ENCODE data around the gene SLC38A11.
"Not testable (repeated sequence)": the region's sequence is repeated elsewhere in the genome, so short reads cannot be mapped to it uniquely, and the experiment has no call there.

SLC38A11 gene

GRCh38 chr2:164984428-164984827 lies 29.1 kb upstream of the SLC38A11 start:
- Histone ChIP-seq H3K9ac (no peak overlapping the region), H2AFZ (no peak overlapping the region), H3K4me2 (ENCODE audit: low read length) (no peak overlapping the region), H3K4me1 (no peaks in the 10 kb centered on the region), H3K9me3 (ENCODE audit: control insufficient read depth, low read length) (no peaks in the 10 kb centered on the region), H3K79me2 (no peaks in the 10 kb centered on the region), H3K4me3 (ENCODE audit: low read depth, low read length) (no peak overlapping the region), H3K27ac (no peak overlapping the region), H3K36me3 (ENCODE audit: control insufficient read depth, insufficient read depth, low read length) (no peaks in the 10 kb centered on the region), H3K27me3 (ENCODE audit: control insufficient read depth, insufficient read depth, low read length) (no peaks in the 10 kb centered on the region)
- no peak for TF ChIP-seq CTCF (IDR thresholded peaks at IDR 0.05)

- H2AFZ ChIP-seq, result no peak overlapping the region
- no peaks in the 10 kb centered on the region for H3K27me3 ChIP-seq (ENCODE audit: control insufficient read depth, insufficient read depth, low read length)
- no peaks in the 10 kb centered on the region for H3K4me1 ChIP-seq
- H3K9ac ChIP-seq, result no peak overlapping the region
- H3K9me3 ChIP-seq (ENCODE audit: control insufficient read depth, low read length), result no peaks in the 10 kb centered on the region
- no peak for TF ChIP-seq CTCF (IDR thresholded peaks at IDR 0.05)
- H3K36me3 ChIP-seq (ENCODE audit: control insufficient read depth, insufficient read depth, low read length), result no peaks in the 10 kb centered on the region
- H3K79me2 ChIP-seq, result no peaks in the 10 kb centered on the region
- H3K27ac ChIP-seq, result no peak overlapping the region
- no peak overlapping the region for H3K4me3 ChIP-seq (ENCODE audit: low read depth, low read length)
- no peak overlapping the region for H3K4me2 ChIP-seq (ENCODE audit: low read length)
Measured at GRCh38 chr2:164981217-164981990, 26.1 kb upstream of the SLC38A11 start.

- H3K27me3 ChIP-seq (ENCODE audit: control insufficient read depth, insufficient read depth, low read length); H3K4me1 ChIP-seq; H3K27ac ChIP-seq; H3K36me3 ChIP-seq (ENCODE audit: control insufficient read depth, insufficient read depth, low read length); H3K9me3 ChIP-seq (ENCODE audit: control insufficient read depth, low read length); H3K9ac ChIP-seq; H3K4me2 ChIP-seq (ENCODE audit: low read length); H3K79me2 ChIP-seq; H2AFZ ChIP-seq; H3K4me3 ChIP-seq (ENCODE audit: low read depth, low read length): not testable (repeated sequence)
Measured at GRCh38 chr2:164980688-164981087, 25.4 kb upstream of the SLC38A11 start.

GRCh38 chr2:164979113-164979512 lies 23.8 kb upstream of the SLC38A11 start:
- Histone ChIP-seq H3K79me2 (no peaks in the 10 kb centered on the region), H3K27me3 (ENCODE audit: control insufficient read depth, insufficient read depth, low read length) (no peaks in the 10 kb centered on the region), H3K4me2 (ENCODE audit: low read length) (no peak overlapping the region)

GRCh38 chr2:164976875-164977470 lies 21.6 kb upstream of the SLC38A11 start:
- not testable (repeated sequence) for H3K27me3 ChIP-seq (ENCODE audit: control insufficient read depth, insufficient read depth, low read length); H3K4me2 ChIP-seq (ENCODE audit: low read length); H3K9me3 ChIP-seq (ENCODE audit: control insufficient read depth, low read length); H3K4me3 ChIP-seq (ENCODE audit: low read depth, low read length); H2AFZ ChIP-seq; H3K27ac ChIP-seq; H3K79me2 ChIP-seq; H3K4me1 ChIP-seq; H3K36me3 ChIP-seq (ENCODE audit: control insufficient read depth, insufficient read depth, low read length); H3K9ac ChIP-seq

More at GRCh38 chr2:164979113-164979512, 23.8 kb upstream of the SLC38A11 start:
- no peak overlapping the region for H2AFZ ChIP-seq
- no peak for TF ChIP-seq CTCF (IDR thresholded peaks at IDR 0.05)
- H3K4me3 ChIP-seq (ENCODE audit: low read depth, low read length), result no peak overlapping the region
- H3K9me3 ChIP-seq (ENCODE audit: control insufficient read depth, low read length), result no peaks in the 10 kb centered on the region
- H3K4me1 ChIP-seq, result no peaks in the 10 kb centered on the region
- H3K36me3 ChIP-seq (ENCODE audit: control insufficient read depth, insufficient read depth, low read length), result no peaks in the 10 kb centered on the region
- H3K27ac ChIP-seq, result no peak overlapping the region
- H3K9ac ChIP-seq, result no peak overlapping the region

Measured in parathyroid adenoma (tissue), 2 donors.